Large intestine (tissue), 3 donors: ENCODE measurements around the gene NACA. TPM values are rescaled to one million over a fixed set of nuclear protein-coding genes. Genes with fewer than 3 reads are reported as not detected.
"Not testable (repeated sequence)": the region's sequence is repeated elsewhere in the genome, so short reads cannot be mapped to it uniquely, and the experiment has no call there.

Source experiments
- DNase-seq, 2 donors: peaks; one replicate each; pipeline versions ENCODE4 v3.0.0 to v3.0.0-alpha.2; 2013
- H3K27ac ChIP-seq: one replicate; pipeline ENCODE4 v1.5.1; 2013; ENCODE audit warnings: low read length
- H3K27me3 ChIP-seq: 2 replicates; pipeline ENCODE4 v1.6.1; 2013; ENCODE audit warnings: low read length; ENCODE audit not compliant: control insufficient read depth, insufficient read depth
- H3K36me3 ChIP-seq: 2 replicates; pipeline ENCODE4 v1.6.1; 2013; ENCODE audit warnings: low read length; ENCODE audit not compliant: control insufficient read depth, insufficient read depth
- H3K4me1 ChIP-seq: one replicate; pipeline ENCODE4 v1.6.1; 2013; ENCODE audit warnings: low read length; ENCODE audit not compliant: control insufficient read depth, insufficient read depth
- H3K4me3 ChIP-seq: one replicate; pipeline ENCODE4 v1.5.1; 2013; ENCODE audit warnings: low read length
- H3K9me3 ChIP-seq: one replicate; pipeline ENCODE4 v1.6.1; 2013; ENCODE audit warnings: mild to moderate bottlenecking, low read depth, low read length, moderate library complexity; ENCODE audit not compliant: control insufficient read depth
- WGBS: methylation state at CpG from one replicate; pipeline ENCODE4 v1.1.5; 2013; ENCODE audit warnings: low lambda C conversion rate; ENCODE audit not compliant: insufficient coverage; 5-methylcytosine and 5-hydroxymethylcytosine counted together
- polyA plus RNA-seq: library from polyadenylated mRNA; unstranded; fragments of 120-200 nt; gene quantifications from one replicate; pipeline ENCODE4 v1.2.1, GENCODE V29; 2013

NACA gene
- polyA plus RNA-seq, 1 donor, result 2,608 TPM

- Histone ChIP-seq H3K9me3 (peaks cover 10% of the 10 kb centered on the region), H3K4me3 (no peak overlapping the region), H3K36me3 (no peaks in the 10 kb centered on the region), H3K27me3 (no peaks in the 10 kb centered on the region), H3K27ac (no peak overlapping the region), H3K4me1 (no peaks in the 10 kb centered on the region)
- 60% methylated on average over 1 of the region's 2 CpGs for WGBS
- no peak for DNase-seq
Measured at GRCh38 chr12:56761812-56762211, 36.7 kb upstream of the NACA start.

GRCh38 chr12:56760460-56760859 lies 35.4 kb upstream of the NACA start:
- H3K4me1 ChIP-seq, result no peaks in the 10 kb centered on the region
- H3K27ac ChIP-seq, result no peak overlapping the region
- WGBS, result 60% methylated on average over 2 of the region's 7 CpGs
- DNase-seq, result no peak
- H3K4me3 ChIP-seq, result no peak overlapping the region
- no peaks in the 10 kb centered on the region for H3K36me3 ChIP-seq
- peaks cover 10% of the 10 kb centered on the region for H3K9me3 ChIP-seq
- no peaks in the 10 kb centered on the region for H3K27me3 ChIP-seq

DNA sequence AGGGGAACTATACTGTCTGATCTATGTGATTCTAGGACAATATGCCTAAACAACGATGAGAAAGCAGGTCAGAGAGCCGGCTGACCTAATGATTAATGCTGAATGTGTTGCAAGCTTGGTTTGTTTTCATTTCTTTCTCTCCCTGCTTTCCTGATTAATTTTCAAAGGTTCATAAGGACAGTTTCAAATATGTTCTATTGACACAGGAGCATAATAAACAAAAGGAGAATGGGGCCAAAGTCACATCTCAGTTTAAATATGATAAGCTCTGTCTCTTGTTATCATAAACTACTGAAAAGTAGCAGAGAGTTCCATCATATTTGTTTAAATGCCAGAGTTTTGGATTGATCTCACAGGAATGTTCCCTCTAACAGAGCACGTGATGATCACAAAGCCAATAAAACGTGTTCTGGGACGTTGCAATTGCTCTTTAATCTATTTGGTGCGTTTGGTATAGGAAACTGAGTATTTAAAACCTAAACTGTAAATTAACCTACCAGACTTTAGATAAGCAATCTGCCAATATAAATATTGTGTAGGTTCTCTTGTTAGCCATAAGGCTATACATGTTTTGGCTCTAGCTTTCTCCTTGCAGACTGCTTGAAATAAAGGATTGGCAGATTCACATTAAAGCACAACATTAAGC lies 34.3 kb upstream of the NACA start:
- no peaks in the 10 kb centered on the region for H3K4me1 ChIP-seq
- H3K27me3 ChIP-seq, result no peaks in the 10 kb centered on the region
- no peak overlapping the region for H3K4me3 ChIP-seq
- peak; percentile 13 to 50 for DNase-seq
- no peak overlapping the region for H3K27ac ChIP-seq
- 0% methylated on average over 3 of the region's 6 CpGs for WGBS
- H3K36me3 ChIP-seq, result no peaks in the 10 kb centered on the region
- peaks cover 10% of the 10 kb centered on the region for H3K9me3 ChIP-seq

DNA sequence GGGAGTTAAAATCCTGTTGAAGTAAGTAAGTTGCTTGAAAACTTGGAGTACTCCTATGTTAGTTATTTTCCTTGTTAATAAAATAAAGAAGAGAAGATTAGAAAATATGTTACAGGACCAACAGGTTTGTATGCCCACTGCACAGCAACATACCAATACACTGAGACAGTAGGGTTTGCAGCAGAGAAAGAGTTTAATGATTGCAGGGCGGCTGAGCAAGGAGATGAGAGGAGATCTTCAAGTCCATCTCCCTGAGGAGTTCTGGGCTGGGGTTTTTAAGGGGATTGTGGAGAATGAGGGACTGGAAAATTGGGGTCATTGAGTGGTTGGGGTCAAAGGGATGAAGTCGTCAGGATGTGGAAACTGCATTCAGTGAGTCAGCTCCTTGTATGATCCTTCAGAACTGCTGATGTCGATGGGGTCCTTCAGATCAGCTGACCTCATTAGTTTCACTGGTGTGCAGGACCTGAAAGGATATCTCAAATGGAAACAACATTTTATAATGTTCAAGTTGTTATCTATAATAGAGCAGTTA lies 33.7 kb upstream of the NACA start:
- H3K27ac ChIP-seq, result no peak overlapping the region

DNA sequence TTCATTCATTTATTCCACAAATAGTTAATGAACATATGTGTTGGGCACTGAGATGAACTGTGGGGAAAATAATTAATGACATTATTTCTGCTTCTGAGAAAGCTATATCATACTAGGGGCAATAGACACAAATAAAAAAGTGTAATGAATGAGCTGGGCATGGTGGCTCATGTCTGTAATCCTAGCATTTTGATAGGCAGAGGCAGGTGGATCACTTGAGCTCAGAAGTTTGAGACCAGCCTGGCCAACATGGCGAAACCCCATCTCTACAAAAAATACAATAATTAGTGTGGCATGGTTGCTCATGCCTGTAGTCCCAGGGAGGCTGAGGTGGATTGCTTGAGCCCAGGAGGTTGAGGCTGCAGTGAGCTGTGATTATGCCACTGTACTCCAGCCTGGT lies 32.9 kb upstream of the NACA start:
- not testable (repeated sequence) for H3K4me3 ChIP-seq, DNase-seq, H3K27ac ChIP-seq, H3K4me1 ChIP-seq, H3K27me3 ChIP-seq, H3K36me3 ChIP-seq
- WGBS, result no CpG with 5 or more reads among the region's 1 CpG
- peaks cover 10% of the 10 kb centered on the region for H3K9me3 ChIP-seq

More for the DNA sequence above, 33.7 kb upstream of the NACA start:
- no peaks in the 10 kb centered on the region for H3K36me3 ChIP-seq
- H3K4me3 ChIP-seq, result no peak overlapping the region
- DNase-seq, result no peak
- no CpG with 5 or more reads among the region's 3 CpGs for WGBS
- no peaks in the 10 kb centered on the region for H3K27me3 ChIP-seq
- peaks cover 10% of the 10 kb centered on the region for H3K9me3 ChIP-seq
- no peaks in the 10 kb centered on the region for H3K4me1 ChIP-seq

DNA sequence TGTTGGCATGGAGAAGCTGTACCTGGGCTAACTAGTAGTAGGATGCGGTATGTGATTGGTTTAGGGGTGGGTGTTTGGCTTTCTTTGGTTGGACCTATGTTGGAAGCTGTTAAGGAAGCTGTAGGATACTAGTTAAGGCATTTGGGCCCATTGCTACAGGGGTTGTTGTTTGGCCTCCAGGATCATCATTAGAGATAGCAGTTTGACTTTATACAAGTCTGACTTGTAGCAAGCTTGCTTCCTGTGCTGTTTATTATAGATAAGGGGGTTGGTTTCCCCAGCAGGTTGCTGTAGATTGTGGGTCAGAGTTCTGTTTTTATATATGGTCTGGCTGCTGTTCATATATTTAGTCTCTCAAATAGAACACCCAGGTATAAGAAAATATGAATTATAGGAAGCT lies 28.5 kb upstream of the NACA start:
- H3K4me3 ChIP-seq, result no peak overlapping the region
- H3K4me1 ChIP-seq, result no peaks in the 10 kb centered on the region
- no peak for DNase-seq
- H3K27me3 ChIP-seq, result no peaks in the 10 kb centered on the region
- H3K27ac ChIP-seq, result no peak overlapping the region
- H3K9me3 ChIP-seq, result peaks cover 7% of the 10 kb centered on the region
- no CpG with 5 or more reads among the region's 1 CpG for WGBS
- H3K36me3 ChIP-seq, result peaks cover 2% of the 10 kb centered on the region

DNA sequence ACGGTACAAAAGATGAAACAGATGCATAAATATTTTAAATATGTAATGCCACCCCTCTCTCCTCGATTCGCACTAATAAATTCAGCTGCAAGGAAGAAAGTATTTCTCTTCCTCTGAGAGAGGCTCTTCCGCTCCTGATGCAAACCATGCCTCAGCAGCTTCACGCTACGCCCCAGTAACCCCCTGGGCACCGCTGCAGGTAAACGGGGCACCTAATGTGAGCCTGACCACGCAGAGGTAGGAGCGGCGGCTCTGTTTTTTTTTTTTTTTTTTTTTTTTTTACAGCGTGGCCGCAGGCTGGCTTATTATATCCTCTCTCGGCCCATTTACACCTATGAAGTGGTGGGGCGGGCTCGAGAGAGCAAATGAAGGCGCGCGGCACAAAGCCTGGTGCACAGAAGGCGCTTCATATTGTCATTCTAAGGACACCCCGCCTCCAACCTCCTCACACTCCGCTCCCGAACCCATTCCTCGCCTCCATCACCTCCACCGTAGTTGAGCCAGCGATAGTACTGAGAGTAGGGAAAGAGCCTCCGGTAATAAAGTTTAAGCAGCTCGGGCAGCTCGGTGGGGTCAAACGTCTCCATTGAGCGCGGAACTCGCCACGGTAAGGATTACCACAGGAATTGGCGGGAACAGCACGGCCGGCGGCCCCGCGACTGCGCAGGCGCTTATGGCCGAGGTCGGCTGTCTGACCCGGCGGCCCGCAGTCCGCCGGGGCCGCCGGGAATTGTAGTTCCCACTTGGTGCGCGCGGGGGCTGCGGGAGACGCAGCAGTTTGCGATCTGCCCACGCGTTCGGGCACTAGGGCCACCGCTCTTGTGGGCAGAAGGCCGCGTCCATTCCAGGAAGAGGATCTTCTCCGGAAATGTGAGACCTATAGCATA lies 26.9 kb upstream of the NACA start, which contains the start of gene PRIM1:
Gene PRIM1, minus strand, starts transcription at position 612 of the 887 bp plus-strand sequence. Its CDS starts 25 bp downstream, at position 587.
- 0% methylated on average over 1 of the region's 64 CpGs for WGBS

GRCh38 chr12:56750596-56750995 lies 25.5 kb upstream of the NACA start:
- WGBS, result 88% methylated on average over 3 of the region's 13 CpGs
- not testable (repeated sequence) for H3K36me3 ChIP-seq, H3K9me3 ChIP-seq, DNase-seq, H3K4me1 ChIP-seq, H3K27ac ChIP-seq, H3K27me3 ChIP-seq, H3K4me3 ChIP-seq

More for the DNA sequence above, 26.9 kb upstream of the NACA start, which contains the start of gene PRIM1:
- Histone ChIP-seq H3K4me3 (peak within 1 kb of the TSS; percentile 74), H3K9me3 (no peaks in the 10 kb centered on the region), H3K4me1 (no peaks in the 10 kb centered on the region), H3K36me3 (peaks cover 2% of the 10 kb centered on the region), H3K27ac (peak within 1 kb of the TSS; percentile 53), H3K27me3 (no peaks in the 10 kb centered on the region)
- DNase-seq, result peak; percentile 71 to 85

GRCh38 chr12:56749853-56750252 lies 24.8 kb upstream of the NACA start:
- no peak for DNase-seq
- Histone ChIP-seq H3K27ac (no peak overlapping the region), H3K4me3 (no peak overlapping the region), H3K4me1 (no peaks in the 10 kb centered on the region), H3K9me3 (no peaks in the 10 kb centered on the region), H3K36me3 (peaks cover 10% of the 10 kb centered on the region), H3K27me3 (no peaks in the 10 kb centered on the region)

GRCh38 chr12:56749359-56749758 lies 24.3 kb upstream of the NACA start:
- no peak overlapping the region for H3K27ac ChIP-seq
- H3K27me3 ChIP-seq, result no peaks in the 10 kb centered on the region
- H3K9me3 ChIP-seq, result no peaks in the 10 kb centered on the region
- H3K4me1 ChIP-seq, result no peaks in the 10 kb centered on the region
- no peak overlapping the region for H3K4me3 ChIP-seq
- H3K36me3 ChIP-seq, result peaks cover 12% of the 10 kb centered on the region
- no peak for DNase-seq
- 67% methylated on average over 1 of the region's 2 CpGs for WGBS
